NCI-H69 (cell line): ENCODE results near the gene CMYA5.

Source experiments
- DNase-seq: peaks from one replicate; lab custom pipeline; 2025; lab: John Stamatoyannopoulos, UW

Gene CMYA5

DNA sequence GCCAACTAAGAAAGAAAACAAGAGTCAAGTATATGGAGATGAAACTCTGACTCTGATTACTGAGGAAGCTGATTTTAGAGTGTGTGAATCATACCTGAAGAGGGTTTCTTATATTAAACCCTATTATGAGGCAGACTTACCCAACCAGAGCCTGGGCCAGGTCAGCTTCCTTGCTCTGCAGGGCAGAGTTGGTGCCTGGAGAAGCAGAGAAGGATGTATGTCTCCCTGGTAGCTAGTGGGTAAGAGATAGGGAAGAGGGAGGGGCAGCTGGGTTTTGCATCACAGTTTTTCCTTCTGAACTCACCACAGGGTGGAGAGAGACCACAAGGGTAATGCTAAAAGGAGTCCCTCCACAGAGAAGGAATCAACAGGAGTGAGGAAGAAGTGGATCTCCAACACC, 104.1 kb downstream of the CMYA5 start:
- no peak for DNase-seq

- peak; percentile 66 for DNase-seq
Observed at GRCh38 chr5:79794347-79794746, 104.7 kb downstream of the CMYA5 start.

GRCh38 chr5:79795764-79796398, 106.2 kb downstream of the CMYA5 start:
- DNase-seq, result peak; percentile 19

DNA sequence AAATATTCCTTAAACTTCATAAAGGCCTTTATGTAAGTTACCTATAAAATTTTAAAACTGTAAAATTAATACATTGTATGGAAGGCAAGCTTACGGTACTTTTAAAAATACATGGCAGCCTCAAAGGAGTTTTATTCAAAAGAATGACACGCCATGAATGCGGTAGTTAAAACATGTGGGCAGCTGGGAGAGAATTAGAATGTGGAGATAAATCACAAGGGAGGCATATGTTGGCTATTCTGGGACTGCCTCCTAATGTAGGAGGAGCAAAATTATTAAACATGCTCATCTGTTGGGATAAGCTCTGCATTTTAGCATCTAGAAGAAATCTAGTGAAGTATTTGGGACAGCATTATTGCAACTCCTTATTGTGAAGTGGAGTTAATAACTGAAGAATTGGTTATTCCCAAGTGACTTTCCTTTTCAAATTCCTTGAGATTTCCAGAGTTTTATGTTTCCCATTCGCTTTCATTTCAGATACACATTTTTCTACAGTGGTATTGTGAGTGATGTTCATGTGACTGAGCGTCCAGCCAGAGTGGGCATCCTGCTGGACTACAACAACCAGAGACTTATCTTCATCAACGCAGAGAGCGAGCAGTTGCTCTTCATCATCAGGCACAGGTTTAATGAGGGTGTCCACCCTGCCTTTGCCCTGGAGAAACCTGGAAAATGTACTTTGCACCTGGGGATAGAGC, 109.4 kb downstream of the CMYA5 start:
- DNase-seq, result no peak

GRCh38 chr5:79800979-79801827, 111.6 kb downstream of the CMYA5 start:
- no peak for DNase-seq

GRCh38 chr5:79802406-79802805, 112.8 kb downstream of the CMYA5 start:
- no peak for DNase-seq

DNA sequence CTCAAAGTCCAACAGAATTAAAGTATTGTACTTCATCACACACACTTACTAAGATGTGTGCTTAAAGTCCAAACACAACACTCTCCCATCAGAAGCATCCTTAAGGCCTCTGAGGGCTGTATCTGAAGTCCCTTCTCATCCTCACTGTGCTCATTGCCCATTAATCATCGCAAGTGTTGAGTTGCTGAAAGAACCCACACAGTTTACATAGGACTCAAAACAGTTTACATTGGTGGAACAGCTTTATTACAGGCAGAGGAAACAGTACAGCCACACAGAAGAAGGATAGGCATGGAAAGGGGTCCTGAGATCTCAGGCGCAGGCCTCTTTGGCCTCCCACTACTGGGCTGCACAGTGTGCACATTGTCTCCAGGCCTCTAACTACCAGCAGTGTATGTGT, 113.4 kb downstream of the CMYA5 start:
- DNase-seq, result no peak

- no peak for DNase-seq
Observed at GRCh38 chr5:79806741-79807140, 117.1 kb downstream of the CMYA5 start.

DNA sequence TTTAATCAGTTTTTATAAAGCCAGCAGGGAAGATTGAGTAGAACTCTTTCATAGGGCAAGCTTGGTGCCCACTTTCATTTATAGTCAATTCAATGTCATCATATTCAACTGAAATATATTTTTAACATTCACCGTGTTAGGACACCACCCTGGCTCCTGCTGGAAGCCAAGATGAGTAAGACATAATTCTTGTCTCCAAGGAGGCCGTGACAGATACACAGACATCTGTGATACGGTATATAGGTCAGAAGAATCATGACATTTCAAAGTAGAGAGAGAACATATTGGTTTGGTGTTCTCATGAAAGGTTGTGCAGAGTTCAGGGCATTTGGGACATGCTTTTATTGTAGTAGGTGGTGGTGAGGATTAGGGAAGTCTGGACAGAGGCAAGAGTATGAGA, 120.1 kb downstream of the CMYA5 start:
- DNase-seq, result no peak

- DNase-seq, result no peak
Observed at GRCh38 chr5:79811081-79811480, 121.4 kb downstream of the CMYA5 start.

GRCh38 chr5:79811904-79812303, 122.3 kb downstream of the CMYA5 start:
- DNase-seq, result no peak

DNA sequence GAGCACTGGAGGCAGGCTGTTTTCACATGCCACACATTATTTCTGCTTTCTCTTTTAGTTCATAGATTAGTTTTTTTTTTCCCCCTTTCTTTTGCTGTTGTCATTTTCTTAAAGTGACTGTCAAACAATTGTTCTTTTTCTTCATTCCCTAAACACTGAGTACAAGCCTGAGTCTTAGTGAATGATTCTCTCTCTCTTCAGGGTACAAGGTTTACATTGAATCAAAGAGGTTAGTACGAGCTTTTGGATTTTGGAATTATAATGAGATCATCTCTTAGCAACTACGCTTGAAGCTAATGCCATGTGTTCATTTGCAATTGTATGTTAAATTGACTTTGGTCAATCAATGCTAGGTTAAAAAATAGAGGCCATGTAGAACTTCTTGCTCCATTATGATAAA, 125.1 kb downstream of the CMYA5 start:
- DNase-seq, result no peak

GRCh38 chr5:79816014-79816413, 126.4 kb downstream of the CMYA5 start:
- no peak for DNase-seq

- no peak for DNase-seq
Observed at GRCh38 chr5:79820648-79821047, 131.0 kb downstream of the CMYA5 start.

DNA sequence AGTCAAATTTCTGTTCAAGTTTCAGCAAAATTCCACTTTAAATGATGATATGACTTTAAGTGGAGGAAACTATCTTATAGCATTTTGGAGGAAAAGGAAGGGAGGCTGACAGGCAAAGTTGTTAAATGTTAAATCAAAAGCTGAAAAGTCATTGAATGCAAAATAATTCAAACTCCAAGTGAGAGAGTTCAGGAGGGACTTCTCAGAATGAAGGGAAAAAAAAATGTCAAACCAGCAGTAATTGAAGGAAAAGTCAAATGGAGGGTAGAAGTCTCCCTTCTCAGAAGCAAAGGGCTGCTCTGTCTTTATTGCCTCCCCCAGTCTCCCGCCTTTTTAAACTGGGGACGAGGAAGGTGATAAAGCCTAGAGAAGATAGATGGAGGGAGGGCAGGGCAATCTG, 134.8 kb downstream of the CMYA5 start:
- DNase-seq, result no peak

- no peak for DNase-seq
Observed at GRCh38 chr5:79825802-79826201, 136.2 kb downstream of the CMYA5 start.

- DNase-seq, result no peak
Observed at GRCh38 chr5:79827159-79827629, 137.6 kb downstream of the CMYA5 start.

GRCh38 chr5:79829260-79829659, 139.6 kb downstream of the CMYA5 start:
- DNase-seq, result no peak

DNA sequence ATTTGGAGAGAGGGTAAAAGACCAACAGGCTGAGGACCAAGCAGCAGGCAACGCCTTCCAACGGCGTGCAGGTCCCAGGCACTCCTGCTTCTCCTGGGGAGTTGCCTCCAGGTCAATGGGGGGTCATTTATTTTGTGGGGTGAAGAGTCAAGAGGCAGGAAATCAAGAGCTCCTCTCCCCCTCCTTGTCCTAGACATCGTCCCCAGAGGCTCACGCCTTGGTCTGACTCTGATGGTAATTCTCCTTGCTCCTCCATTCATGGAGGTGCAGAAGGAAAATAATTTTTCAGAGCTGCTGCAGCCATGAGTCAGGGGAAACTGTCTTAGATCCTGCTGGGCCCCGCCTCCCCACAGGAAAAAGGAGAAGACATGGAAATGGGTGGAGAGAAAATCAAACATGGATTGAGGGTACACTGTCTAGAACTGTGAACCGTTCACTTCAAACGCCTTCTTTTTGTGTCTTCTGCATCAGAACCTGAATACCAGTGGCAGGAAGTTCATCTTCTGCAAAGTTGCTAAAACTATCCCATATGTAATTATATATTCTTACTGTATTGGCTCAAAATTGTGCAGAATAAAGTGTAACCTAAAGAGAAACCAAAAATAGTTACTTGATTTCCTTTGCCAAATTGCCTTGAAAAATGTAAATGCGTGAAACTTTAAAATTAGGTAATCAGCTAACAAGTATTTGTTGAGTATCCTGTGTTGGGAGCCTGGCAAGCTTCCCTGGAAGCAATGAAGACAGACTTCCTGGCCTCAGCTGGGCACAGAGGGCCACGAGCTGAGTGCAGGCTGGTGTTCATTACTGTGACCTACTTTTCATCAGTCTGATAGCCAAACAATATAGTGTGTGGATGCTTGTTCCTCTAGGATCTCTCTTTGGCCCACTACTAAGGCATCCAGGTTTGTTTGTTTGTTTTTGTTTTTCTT, 142.0 kb downstream of the CMYA5 start:
- DNase-seq, result no peak

- DNase-seq, result no peak
Observed at GRCh38 chr5:79832911-79833310, 143.3 kb downstream of the CMYA5 start.

DNA sequence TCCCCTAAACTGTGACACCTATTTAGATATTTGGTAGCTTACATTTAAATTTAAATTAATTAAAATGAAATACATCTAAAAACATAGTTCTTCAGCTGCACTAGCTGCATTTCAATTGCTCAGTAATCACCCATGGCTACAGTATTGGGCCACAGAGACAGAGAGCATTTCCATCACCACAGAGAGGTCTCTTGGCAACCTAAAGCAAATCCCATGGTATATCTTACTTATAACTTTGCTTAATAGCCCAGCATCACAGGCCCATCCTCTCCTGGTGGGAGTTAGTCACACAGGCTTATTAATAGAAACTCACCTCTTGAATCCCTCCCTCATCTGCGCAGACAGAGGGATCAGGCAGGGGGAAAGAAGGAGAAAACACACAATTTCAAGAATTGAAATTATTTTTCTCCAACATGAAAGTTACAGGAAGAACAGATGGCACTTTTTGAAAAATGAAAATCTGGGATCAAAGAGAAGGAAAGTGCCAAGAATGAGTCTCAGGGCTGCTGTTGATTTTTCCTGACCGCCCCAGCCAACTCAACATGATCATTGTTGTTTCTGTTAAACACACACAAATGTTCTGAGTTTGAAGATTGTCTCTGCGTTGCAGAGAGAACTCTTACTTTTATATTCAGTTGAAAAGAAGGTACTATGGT, 144.6 kb downstream of the CMYA5 start:
- peak; percentile 23 for DNase-seq
